ENCODE results near the gene LHX8.

The LHX8 gene

GRCh38 chr1:75135573-75136194, 1.5 kb downstream of the LHX8 start:
- no peak for DNase-seq (ENCODE audit: extremely low read depth, low read depth)
- no peak for TF ChIP-seq CTCF (IDR thresholded peaks at IDR 0.05; ENCODE audit: low read depth, low read length)

- no peak for DNase-seq (ENCODE audit: extremely low read depth, low read depth)
- TF ChIP-seq CTCF (IDR thresholded peaks at IDR 0.05; ENCODE audit: low read depth, low read length) = no peak
Observed at GRCh38 chr1:75136195-75136815, 2.1 kb downstream of the LHX8 start.

- peak; percentile 79 for DNase-seq (ENCODE audit: extremely low read depth, low read depth)
- TF ChIP-seq CTCF (IDR thresholded peaks at IDR 0.05; ENCODE audit: low read depth, low read length) = no peak
Observed at GRCh38 chr1:75136921-75137641, 2.9 kb downstream of the LHX8 start.

- DNase-seq (ENCODE audit: extremely low read depth, low read depth) = no peak
- TF ChIP-seq CTCF (IDR thresholded peaks at IDR 0.05; ENCODE audit: low read depth, low read length) = no peak
Observed at GRCh38 chr1:75152092-75152491, 17.9 kb downstream of the LHX8 start.

GRCh38 chr1:75159154-75159553, 25.0 kb downstream of the LHX8 start:
- no peak for DNase-seq (ENCODE audit: extremely low read depth, low read depth)
- TF ChIP-seq CTCF (IDR thresholded peaks at IDR 0.05; ENCODE audit: low read depth, low read length) = no peak

GRCh38 chr1:75165264-75165663, 31.1 kb downstream of the LHX8 start:
- no peak for DNase-seq (ENCODE audit: extremely low read depth, low read depth)
- no peak for TF ChIP-seq CTCF (IDR thresholded peaks at IDR 0.05; ENCODE audit: low read depth, low read length)

GRCh38 chr1:75166821-75167220, 32.6 kb downstream of the LHX8 start:
- no peak for DNase-seq (ENCODE audit: extremely low read depth, low read depth)
- TF ChIP-seq CTCF (IDR thresholded peaks at IDR 0.05; ENCODE audit: low read depth, low read length) = no peak
